Activated T-helper 17 cell treated with anti-CD3 and anti-CD28 coated beads, Interleukin-2, amount 50 U/mL, for 72 hours (primary cell): ENCODE measurements around the gene ZNF764. TPM values are rescaled to one million over a fixed set of nuclear protein-coding genes. Genes with fewer than 3 reads are reported as not detected.
"Not testable (repeated sequence)": the region's sequence is repeated elsewhere in the genome, so short reads cannot be mapped to it uniquely, and the experiment has no call there.

ENCODE experiments used
- ATAC-seq: fragments of 150-1000 bp; cut with Tn5 transposase; replicated peaks from 2 replicates; pipeline ENCODE4 v1.10.0; 2021; ENCODE audit warnings: mild to moderate bottlenecking, moderate library complexity
- H3K27ac Mint-ChIP-seq: one replicate; pipeline ENCODE4 v1.8.0; 2022; ENCODE audit warnings: mixed read lengths
- H3K27me3 Mint-ChIP-seq: one replicate; pipeline ENCODE4 v1.8.0; 2022; ENCODE audit warnings: mixed read lengths
- H3K36me3 Mint-ChIP-seq: one replicate; pipeline ENCODE4 v1.8.0; 2022; ENCODE audit warnings: low read depth, mild to moderate bottlenecking, mixed read lengths
- H3K4me1 Mint-ChIP-seq: one replicate; pipeline ENCODE4 v1.8.0; 2022; ENCODE audit warnings: mixed read lengths
- H3K4me3 Mint-ChIP-seq: one replicate; pipeline ENCODE4 v1.8.0; 2022; ENCODE audit warnings: mild to moderate bottlenecking, mixed read lengths
- H3K9me3 Mint-ChIP-seq: one replicate; pipeline ENCODE4 v1.8.0; 2022; ENCODE audit warnings: mixed read lengths
- total RNA-seq, 2 donors: library from RNA; stranded (reverse); gene quantifications; one replicate each; pipeline ENCODE4 v1.2.3, GENCODE V29; 2022

Gene ZNF764
- total RNA-seq, 2 donors from 2014 or later = 13.8 to 14.1 TPM

- no peak overlapping the region for H3K4me3 Mint-ChIP-seq
- no peaks in the 10 kb centered on the region for H3K36me3 Mint-ChIP-seq
- peak overlapping the region; percentile 15 for H3K27ac Mint-ChIP-seq
- H3K9me3 Mint-ChIP-seq = no peaks in the 10 kb centered on the region
- no peak for ATAC-seq
- H3K4me1 Mint-ChIP-seq = peaks cover 14% of the 10 kb centered on the region
- H3K27me3 Mint-ChIP-seq = no peaks in the 10 kb centered on the region
These were observed 12.1 kb downstream of the ZNF764 start for GRCh38 chr16:30546115-30546514.

- Mint-ChIP-seq H3K27me3 (no peaks in the 10 kb centered on the region), H3K36me3 (peaks cover 7% of the 10 kb centered on the region), H3K4me3 (no peak overlapping the region), H3K9me3 (no peaks in the 10 kb centered on the region), H3K4me1 (peaks cover 7% of the 10 kb centered on the region), H3K27ac (no peak overlapping the region)
- ATAC-seq = no peak
These were observed 15.1 kb downstream of the ZNF764 start for GRCh38 chr16:30543067-30543466.

- Mint-ChIP-seq H3K36me3 (peaks cover 21% of the 10 kb centered on the region), H3K9me3 (no peaks in the 10 kb centered on the region), H3K27me3 (no peaks in the 10 kb centered on the region), H3K4me3 (no peak overlapping the region), H3K27ac (no peak overlapping the region), H3K4me1 (peaks cover 7% of the 10 kb centered on the region)
- ATAC-seq = no peak
These were observed 16.5 kb downstream of the ZNF764 start for GRCh38 chr16:30541502-30542329.

- not testable (repeated sequence) for H3K27ac Mint-ChIP-seq, ATAC-seq, H3K4me1 Mint-ChIP-seq, H3K4me3 Mint-ChIP-seq, H3K27me3 Mint-ChIP-seq, H3K9me3 Mint-ChIP-seq
- H3K36me3 Mint-ChIP-seq = peaks cover 28% of the 10 kb centered on the region
These were observed 17.2 kb downstream of the ZNF764 start for GRCh38 chr16:30540916-30541464.

GRCh38 chr16:30539986-30540526 lies 18.1 kb downstream of the ZNF764 start:
- not testable (repeated sequence) for H3K4me3 Mint-ChIP-seq, ATAC-seq, H3K9me3 Mint-ChIP-seq, H3K27ac Mint-ChIP-seq, H3K27me3 Mint-ChIP-seq, H3K4me1 Mint-ChIP-seq
- peaks cover 36% of the 10 kb centered on the region for H3K36me3 Mint-ChIP-seq

- no peaks in the 10 kb centered on the region for H3K9me3 Mint-ChIP-seq
- no peak overlapping the region for H3K4me3 Mint-ChIP-seq
- no peak for ATAC-seq
- no peaks in the 10 kb centered on the region for H3K27me3 Mint-ChIP-seq
- no peak overlapping the region for H3K27ac Mint-ChIP-seq
- no peaks in the 10 kb centered on the region for H3K4me1 Mint-ChIP-seq
- H3K36me3 Mint-ChIP-seq = peaks cover 42% of the 10 kb centered on the region
These were observed 18.9 kb downstream of the ZNF764 start for GRCh38 chr16:30539000-30539964.

- not testable (repeated sequence) for ATAC-seq, H3K4me1 Mint-ChIP-seq, H3K27me3 Mint-ChIP-seq, H3K9me3 Mint-ChIP-seq
- Mint-ChIP-seq H3K27ac (peak overlapping the region; percentile 99), H3K4me3 (peak overlapping the region; percentile 99), H3K36me3 (peaks cover 56% of the 10 kb centered on the region)
These were observed 21.7 kb downstream of the ZNF764 start for GRCh38 chr16:30536391-30537024.

- peak overlapping the region; percentile 99 for H3K4me3 Mint-ChIP-seq
- H3K9me3 Mint-ChIP-seq = no peaks in the 10 kb centered on the region
- H3K4me1 Mint-ChIP-seq = no peaks in the 10 kb centered on the region
- no peaks in the 10 kb centered on the region for H3K27me3 Mint-ChIP-seq
- H3K27ac Mint-ChIP-seq = peak overlapping the region; percentile 99
- H3K36me3 Mint-ChIP-seq = peaks cover 63% of the 10 kb centered on the region
- peak; percentile 77 for ATAC-seq
These were observed 22.4 kb downstream of the ZNF764 start for GRCh38 chr16:30535777-30536190.

- no peaks in the 10 kb centered on the region for H3K27me3 Mint-ChIP-seq
- no peaks in the 10 kb centered on the region for H3K9me3 Mint-ChIP-seq
- peak overlapping the region; percentile 99 for H3K27ac Mint-ChIP-seq
- peak overlapping the region; percentile 99 for H3K4me3 Mint-ChIP-seq
- no peaks in the 10 kb centered on the region for H3K4me1 Mint-ChIP-seq
- ATAC-seq = peak; percentile 31
- peaks cover 68% of the 10 kb centered on the region for H3K36me3 Mint-ChIP-seq
These were observed 22.9 kb downstream of the ZNF764 start for GRCh38 chr16:30535106-30535776.

- peak within 1 kb of the TSS; percentile 99 for H3K27ac Mint-ChIP-seq
- no peaks in the 10 kb centered on the region for H3K9me3 Mint-ChIP-seq
- ATAC-seq = peak; percentile 82
- no peaks in the 10 kb centered on the region for H3K4me1 Mint-ChIP-seq
- peaks cover 70% of the 10 kb centered on the region for H3K36me3 Mint-ChIP-seq
- no peaks in the 10 kb centered on the region for H3K27me3 Mint-ChIP-seq
- H3K4me3 Mint-ChIP-seq = peak within 1 kb of the TSS; percentile 99
These were observed 23.6 kb downstream of the ZNF764 start, which contains the start of gene ZNF747 for GRCh38 chr16:30534368-30535105. TSS of gene ZNF747 (minus strand) at chr16:30534858. CDS start at chr16:30534679, 179 bp downstream.

- H3K36me3 Mint-ChIP-seq = peaks cover 70% of the 10 kb centered on the region
- H3K4me3 Mint-ChIP-seq = peak overlapping the region; percentile 99
- H3K9me3 Mint-ChIP-seq = no peaks in the 10 kb centered on the region
- H3K27me3 Mint-ChIP-seq = no peaks in the 10 kb centered on the region
- peak; percentile 1 for ATAC-seq
- no peaks in the 10 kb centered on the region for H3K4me1 Mint-ChIP-seq
- peak overlapping the region; percentile 99 for H3K27ac Mint-ChIP-seq
These were observed 24.3 kb downstream of the ZNF764 start for GRCh38 chr16:30533748-30534367.

- Mint-ChIP-seq H3K4me3 (peak overlapping the region; percentile 99), H3K27me3 (no peaks in the 10 kb centered on the region), H3K27ac (peak overlapping the region; percentile 99), H3K9me3 (no peaks in the 10 kb centered on the region), H3K4me1 (no peaks in the 10 kb centered on the region), H3K36me3 (peaks cover 63% of the 10 kb centered on the region)
- no peak for ATAC-seq
These were observed 25.0 kb downstream of the ZNF764 start for GRCh38 chr16:30533146-30533522.
